Activated CD8-positive, alpha-beta T cell treated with anti-CD3 and anti-CD28 coated beads, Interleukin-2, amount 10 ng/mL, durations not matched to agents 7 days and 5 days (primary cell): ENCODE data around the gene MGMT. TPM values are rescaled to one million over a fixed set of nuclear protein-coding genes. Genes with fewer than 3 reads are reported as not detected.

Source experiments
- ATAC-seq: fragments of 150-1000 bp; cut with Tn5 transposase; one replicate; pipeline ENCODE4 v1.10.0; 2021; ENCODE audit warnings: moderate library complexity
- CTCF ChIA-PET: fragments of 350-600 bp; sonication (Branson Sonifier 250); formaldehyde crosslinking; loops from one replicate; lab custom pipeline; 2021; ENCODE audit warnings: antibody characterized with exemption; lab: Charles Lee
- POLR2A ChIA-PET: fragments of 350-600 bp; sonication (Branson Sonifier 250); formaldehyde crosslinking; loops from one replicate; lab custom pipeline; 2021; ENCODE audit warnings: antibody characterized with exemption; lab: Charles Lee
- DNase-seq: peaks from one replicate; pipeline ENCODE4 v3.0.0-alpha.2; 2020
- H3K27ac Mint-ChIP-seq: one replicate; pipeline ENCODE4 v1.8.0; 2021; ENCODE audit warnings: mild to moderate bottlenecking, mixed read lengths
- H3K27me3 Mint-ChIP-seq: one replicate; pipeline ENCODE4 v1.8.0; 2021; ENCODE audit warnings: low read depth, mixed read lengths
- H3K36me3 Mint-ChIP-seq: one replicate; pipeline ENCODE4 v1.8.0; 2021; ENCODE audit warnings: low read depth, mixed read lengths
- H3K4me1 Mint-ChIP-seq: one replicate; pipeline ENCODE4 v1.8.0; 2021; ENCODE audit warnings: low read depth, mixed read lengths
- H3K4me3 Mint-ChIP-seq: one replicate; pipeline ENCODE4 v1.8.0; 2021; ENCODE audit warnings: mild to moderate bottlenecking, mixed read lengths
- H3K9me3 Mint-ChIP-seq: one replicate; pipeline ENCODE4 v1.8.0; 2022; ENCODE audit warnings: mixed read lengths; ENCODE audit not compliant: insufficient read depth
- total RNA-seq, 2 experiments: library from RNA; stranded (reverse); gene quantifications; one replicate each; pipeline ENCODE4 v1.2.3, GENCODE V29; 2021

The MGMT gene
- total RNA-seq, 2 experiments from 2014 or later = 16.7 to 17.3 TPM

DNA sequence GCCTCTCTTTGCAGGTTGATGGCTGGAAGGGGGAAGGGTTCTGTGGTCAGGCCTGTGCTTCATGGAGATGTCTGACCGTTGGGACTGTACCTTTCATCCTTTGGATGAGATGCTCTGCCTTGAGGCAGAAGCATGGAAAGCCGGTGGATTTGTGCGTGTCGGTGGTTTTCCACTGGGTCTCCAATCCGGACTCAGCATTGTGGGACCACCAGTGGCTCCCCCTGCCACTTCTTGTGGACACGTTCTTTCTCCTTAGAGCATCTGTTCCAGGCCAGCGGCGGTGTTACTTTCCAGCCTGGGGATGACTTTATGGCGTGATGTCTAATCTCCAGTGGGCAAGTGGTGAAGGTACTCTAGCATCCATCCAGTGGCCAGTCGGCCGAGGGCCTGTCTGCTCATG, 178.4 kb downstream of the MGMT start:
- H3K4me3 Mint-ChIP-seq = no peak overlapping the region
- no peaks in the 10 kb centered on the region for H3K4me1 Mint-ChIP-seq
- no peaks in the 10 kb centered on the region for H3K36me3 Mint-ChIP-seq
- POLR2A ChIA-PET = no interaction called here
- H3K27me3 Mint-ChIP-seq = no peaks in the 10 kb centered on the region
- DNase-seq (no peak), ATAC-seq (no peak)
- no peaks in the 10 kb centered on the region for H3K9me3 Mint-ChIP-seq
- H3K27ac Mint-ChIP-seq = no peak overlapping the region
- CTCF ChIA-PET = no interaction called here

GRCh38 chr10:129646973-129647372, 179.9 kb downstream of the MGMT start:
- no peak overlapping the region for H3K27ac Mint-ChIP-seq
- H3K4me1 Mint-ChIP-seq = no peaks in the 10 kb centered on the region
- no peaks in the 10 kb centered on the region for H3K36me3 Mint-ChIP-seq
- CTCF ChIA-PET = no interaction called here
- H3K27me3 Mint-ChIP-seq = no peaks in the 10 kb centered on the region
- POLR2A ChIA-PET = no interaction called here
- no peaks in the 10 kb centered on the region for H3K9me3 Mint-ChIP-seq
- ATAC-seq (no peak), DNase-seq (no peak)
- H3K4me3 Mint-ChIP-seq = no peak overlapping the region

- no peaks in the 10 kb centered on the region for H3K27me3 Mint-ChIP-seq
- H3K36me3 Mint-ChIP-seq = no peaks in the 10 kb centered on the region
- no peak for DNase-seq
- ChIA-PET POLR2A (no interaction called here), CTCF (no interaction called here)
- no peaks in the 10 kb centered on the region for H3K4me1 Mint-ChIP-seq
- no peak for ATAC-seq
- H3K4me3 Mint-ChIP-seq = no peak overlapping the region
- no peaks in the 10 kb centered on the region for H3K9me3 Mint-ChIP-seq
- H3K27ac Mint-ChIP-seq = no peak overlapping the region
Observed at GRCh38 chr10:129647590-129647989, 180.5 kb downstream of the MGMT start.

GRCh38 chr10:129648856-129649255, 181.8 kb downstream of the MGMT start:
- ATAC-seq (no peak), DNase-seq (no peak)
- CTCF ChIA-PET = no interaction called here
- Mint-ChIP-seq H3K27me3 (no peaks in the 10 kb centered on the region), H3K36me3 (no peaks in the 10 kb centered on the region), H3K4me3 (no peak overlapping the region), H3K9me3 (no peaks in the 10 kb centered on the region), H3K4me1 (no peaks in the 10 kb centered on the region), H3K27ac (no peak overlapping the region)
- POLR2A ChIA-PET = no interaction called here

- H3K4me3 Mint-ChIP-seq = no peak overlapping the region
- DNase-seq (no peak), ATAC-seq (no peak)
- ChIA-PET CTCF (no interaction called here), POLR2A (no interaction called here)
- no peak overlapping the region for H3K27ac Mint-ChIP-seq
- no peaks in the 10 kb centered on the region for H3K36me3 Mint-ChIP-seq
- no peaks in the 10 kb centered on the region for H3K9me3 Mint-ChIP-seq
- H3K27me3 Mint-ChIP-seq = no peaks in the 10 kb centered on the region
- no peaks in the 10 kb centered on the region for H3K4me1 Mint-ChIP-seq
Observed at GRCh38 chr10:129652021-129652420, 185.0 kb downstream of the MGMT start.

- DNase-seq (no peak), ATAC-seq (no peak)
- no peak overlapping the region for H3K27ac Mint-ChIP-seq
- no peaks in the 10 kb centered on the region for H3K27me3 Mint-ChIP-seq
- H3K36me3 Mint-ChIP-seq = no peaks in the 10 kb centered on the region
- no peak overlapping the region for H3K4me3 Mint-ChIP-seq
- ChIA-PET CTCF (no interaction called here), POLR2A (no interaction called here)
- H3K9me3 Mint-ChIP-seq = no peaks in the 10 kb centered on the region
- no peaks in the 10 kb centered on the region for H3K4me1 Mint-ChIP-seq
Observed at GRCh38 chr10:129652521-129653201, 185.6 kb downstream of the MGMT start.

- no peaks in the 10 kb centered on the region for H3K36me3 Mint-ChIP-seq
- ChIA-PET POLR2A (no interaction called here), CTCF (no interaction called here)
- no peaks in the 10 kb centered on the region for H3K4me1 Mint-ChIP-seq
- ATAC-seq (no peak), DNase-seq (no peak)
- no peaks in the 10 kb centered on the region for H3K9me3 Mint-ChIP-seq
- H3K27ac Mint-ChIP-seq = no peak overlapping the region
- H3K27me3 Mint-ChIP-seq = no peaks in the 10 kb centered on the region
- no peak overlapping the region for H3K4me3 Mint-ChIP-seq
Observed at GRCh38 chr10:129653428-129653827, 186.4 kb downstream of the MGMT start.

- POLR2A ChIA-PET = no interaction called here
Observed at GRCh38 chr10:129653861-129654260, 186.8 kb downstream of the MGMT start.

DNA sequence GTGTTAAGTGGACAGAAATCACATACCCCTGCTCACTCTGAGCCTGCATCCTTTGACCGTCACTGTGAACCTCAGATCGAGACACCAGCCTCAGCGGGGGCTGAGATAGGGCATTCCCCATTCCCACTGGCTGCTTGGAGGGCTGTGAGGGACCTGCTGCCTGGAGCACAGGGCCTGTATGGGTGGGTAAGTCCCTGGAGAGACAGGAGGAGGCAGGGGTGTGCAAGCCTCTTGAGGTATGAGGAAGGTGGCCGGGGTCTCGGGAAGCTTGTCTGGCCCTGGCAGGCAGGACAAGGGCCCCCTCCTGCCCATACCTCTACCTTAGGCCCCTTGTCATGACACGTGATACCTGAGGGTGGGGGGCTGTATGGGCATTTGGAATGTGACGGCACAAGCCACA, 187.4 kb downstream of the MGMT start:
- ChIA-PET POLR2A (no interaction called here), CTCF (no interaction called here)
- H3K4me1 Mint-ChIP-seq = no peaks in the 10 kb centered on the region
- no peak overlapping the region for H3K27ac Mint-ChIP-seq
- peaks cover 3% of the 10 kb centered on the region for H3K9me3 Mint-ChIP-seq
- H3K4me3 Mint-ChIP-seq = no peak overlapping the region
- ATAC-seq (no peak), DNase-seq (no peak)
- H3K27me3 Mint-ChIP-seq = no peaks in the 10 kb centered on the region
- H3K36me3 Mint-ChIP-seq = peaks cover 2% of the 10 kb centered on the region

More at GRCh38 chr10:129653861-129654260, 186.8 kb downstream of the MGMT start:
- CTCF ChIA-PET = no interaction called here
- ATAC-seq (no peak), DNase-seq (no peak)
- Mint-ChIP-seq H3K36me3 (no peaks in the 10 kb centered on the region), H3K4me3 (no peak overlapping the region), H3K4me1 (no peaks in the 10 kb centered on the region), H3K9me3 (no peaks in the 10 kb centered on the region), H3K27me3 (no peaks in the 10 kb centered on the region), H3K27ac (no peak overlapping the region)

GRCh38 chr10:129655007-129655678, 188.1 kb downstream of the MGMT start:
- peaks cover 3% of the 10 kb centered on the region for H3K9me3 Mint-ChIP-seq
- H3K4me3 Mint-ChIP-seq = no peak overlapping the region
- ATAC-seq (no peak), DNase-seq (no peak)
- H3K27ac Mint-ChIP-seq = no peak overlapping the region
- POLR2A ChIA-PET = no interaction called here
- CTCF ChIA-PET = no interaction called here
- H3K4me1 Mint-ChIP-seq = no peaks in the 10 kb centered on the region
- H3K27me3 Mint-ChIP-seq = no peaks in the 10 kb centered on the region
- H3K36me3 Mint-ChIP-seq = peaks cover 3% of the 10 kb centered on the region

GRCh38 chr10:129655679-129656031, 188.6 kb downstream of the MGMT start:
- no peaks in the 10 kb centered on the region for H3K27me3 Mint-ChIP-seq
- H3K4me1 Mint-ChIP-seq = no peaks in the 10 kb centered on the region
- DNase-seq = no peak
- peaks cover 3% of the 10 kb centered on the region for H3K9me3 Mint-ChIP-seq
- no peak overlapping the region for H3K4me3 Mint-ChIP-seq
- CTCF ChIA-PET = no interaction called here
- ATAC-seq = no peak
- POLR2A ChIA-PET = no interaction called here
- H3K27ac Mint-ChIP-seq = no peak overlapping the region
- peaks cover 3% of the 10 kb centered on the region for H3K36me3 Mint-ChIP-seq

DNA sequence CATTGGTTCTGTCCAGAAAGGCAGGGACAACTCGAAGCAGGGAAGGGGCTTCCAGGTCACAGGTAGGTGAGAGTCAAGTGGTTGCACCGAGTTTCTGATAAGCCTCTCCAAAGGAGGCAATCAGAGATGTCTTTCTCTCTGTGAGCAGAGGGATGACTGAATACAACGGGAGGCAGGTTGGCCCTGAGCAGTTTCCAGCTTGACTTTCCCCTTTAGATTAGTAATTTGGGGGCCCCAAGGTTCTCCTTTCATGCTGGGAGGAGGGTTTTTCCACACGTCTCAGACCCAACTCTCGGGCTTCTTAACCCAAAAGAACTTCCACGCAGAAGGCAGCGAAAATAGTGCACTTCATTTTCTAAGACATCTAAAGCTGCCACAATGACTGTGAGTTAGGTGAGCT, 189.6 kb downstream of the MGMT start:
- H3K27me3 Mint-ChIP-seq = no peaks in the 10 kb centered on the region
- ChIA-PET POLR2A (no interaction called here), CTCF (interaction anchor here (0.9 kb wide), 1 partner anchor 323 kb away, joined by 3 read pairs; no protein-coding TSS in a partner anchor)
- ATAC-seq (no peak), DNase-seq (no peak)
- H3K4me3 Mint-ChIP-seq = no peak overlapping the region
- no peaks in the 10 kb centered on the region for H3K4me1 Mint-ChIP-seq
- H3K9me3 Mint-ChIP-seq = peaks cover 3% of the 10 kb centered on the region
- no peak overlapping the region for H3K27ac Mint-ChIP-seq
- peaks cover 3% of the 10 kb centered on the region for H3K36me3 Mint-ChIP-seq
